ENCODE measurements around the gene PNPLA7. TPM values are rescaled to one million over a fixed set of nuclear protein-coding genes. Genes with fewer than 3 reads are reported as not detected.
A peak's percentile ranks its signal among the peaks of the same experiment; 100 is the strongest.

The PNPLA7 gene
- total and polyA plus RNA-seq, 4 donors = 0.75 to 6.5 (median 2.1) TPM

- no peak for TF ChIP-seq CTCF (IDR thresholded peaks at IDR 0.05; ENCODE audit: low read depth, low read length, missing input control)
- no peak for TF ChIP-seq FOXA1 (IDR thresholded peaks at IDR 0.05)
- TF ChIP-seq RAD21 (IDR thresholded peaks at IDR 0.05) = no peak
- no peak for TF ChIP-seq FOXA2 (IDR thresholded peaks at IDR 0.05)
- no peak for TF ChIP-seq GABPA (IDR thresholded peaks at IDR 0.05 in 1 of 2, conservative IDR thresholded peaks at IDR 0.05 in 1 of 2)
- no peak for TF ChIP-seq RXRA (IDR thresholded peaks at IDR 0.05)
- no peak for TF ChIP-seq JUND (IDR thresholded peaks at IDR 0.05)
- TF ChIP-seq HNF4A (conservative IDR thresholded peaks at IDR 0.05) = no peak
- no peak for TF ChIP-seq EGR1 (IDR thresholded peaks at IDR 0.05; ENCODE audit: low read depth in 2 of 2)
- TF ChIP-seq TAF1 (conservative IDR thresholded peaks at IDR 0.05) = no peak
- no peak for TF ChIP-seq YY1 (IDR thresholded peaks at IDR 0.05)
- no peak for TF ChIP-seq SP1 (IDR thresholded peaks at IDR 0.05)
- TF ChIP-seq HNF4G (IDR thresholded peaks at IDR 0.05) = no peak
- TF ChIP-seq ZBTB33 (IDR thresholded peaks at IDR 0.05) = no peak
- no peak for TF ChIP-seq ATF3 (IDR thresholded peaks at IDR 0.05)
- no peak for TF ChIP-seq NR2F2 (IDR thresholded peaks at IDR 0.05)
- no peak for TF ChIP-seq MAX (IDR thresholded peaks at IDR 0.05)
- Histone ChIP-seq H3K4me1 (ENCODE audit: control insufficient read depth in 4 of 4, insufficient read depth in 4 of 4, low read length in 3 of 4) (peaks cover 6 to 35% (median 17%) of the 10 kb centered on the region in 4 donors), H3K27ac (ENCODE audit: low read depth in 1 of 2, low read length in 2 of 2) (no peak overlapping the region), H3K9ac (ENCODE audit: low read depth in 1 of 2, low read length in 2 of 2) (no peak overlapping the region), H3K4me3 (ENCODE audit: low read depth in 1 of 3, low read length in 3 of 3) (no peak overlapping the region), H3K9me3 (ENCODE audit: control insufficient read depth in 4 of 4, low read length in 3 of 4) (no peaks in the 10 kb centered on the region), H3K36me3 (ENCODE audit: control insufficient read depth in 4 of 4, insufficient read depth in 3 of 4, low read depth in 1 of 4, low read length in 3 of 4) (peaks cover 4 to 18% (median 6%) of the 10 kb centered on the region in 4 donors), H3K27me3 (ENCODE audit: control insufficient read depth in 4 of 4, insufficient read depth in 4 of 4, low read length in 3 of 4) (no peaks in the 10 kb centered on the region)
- DNase-seq (ENCODE audit: low spot score) = no peak
- 93% methylated on average over 23 of the region's 23 CpGs for WGBS
These were observed 30.2 kb upstream of the PNPLA7 start for GRCh38 chr9:137580209-137580953.

GRCh38 chr9:137579259-137579604 is 29.0 kb upstream of the PNPLA7 start:
- H3K4me3 ChIP-seq (ENCODE audit: low read depth in 1 of 3, low read length in 3 of 3) = peak overlapping the region; percentile 6 to 97 (median 91)
- H3K4me1 ChIP-seq (ENCODE audit: control insufficient read depth in 4 of 4, insufficient read depth in 4 of 4, low read length in 3 of 4) = peaks cover 6 to 35% (median 18%) of the 10 kb centered on the region in 4 donors
- no peaks in the 10 kb centered on the region for H3K9me3 ChIP-seq (ENCODE audit: control insufficient read depth in 4 of 4, low read length in 3 of 4)
- WGBS = 44% methylated on average over 19 of the region's 19 CpGs
- peaks cover 4 to 29% (median 7%) of the 10 kb centered on the region in 4 donors for H3K36me3 ChIP-seq (ENCODE audit: control insufficient read depth in 4 of 4, insufficient read depth in 3 of 4, low read depth in 1 of 4, low read length in 3 of 4)
- DNase-seq (ENCODE audit: low spot score) = no peak
- H3K27ac ChIP-seq (ENCODE audit: low read depth in 1 of 2, low read length in 2 of 2) = peak overlapping the region; percentile 73 to 80
- no peaks in the 10 kb centered on the region for H3K27me3 ChIP-seq (ENCODE audit: control insufficient read depth in 4 of 4, insufficient read depth in 4 of 4, low read length in 3 of 4)
- H3K9ac ChIP-seq (ENCODE audit: low read depth in 1 of 2, low read length in 2 of 2) = peak overlapping the region in 1 of 2 donors; percentile 64
- TF ChIP-seq ZBTB33 (IDR thresholded peaks at IDR 0.05) (no peak), CTCF (IDR thresholded peaks at IDR 0.05; ENCODE audit: low read depth, low read length, missing input control) (no peak), YY1 (IDR thresholded peaks at IDR 0.05) (no peak), GABPA (IDR thresholded peaks at IDR 0.05 in 1 of 2, conservative IDR thresholded peaks at IDR 0.05 in 1 of 2) (no peak), MAX (IDR thresholded peaks at IDR 0.05) (no peak), JUND (IDR thresholded peaks at IDR 0.05) (no peak), RAD21 (IDR thresholded peaks at IDR 0.05) (no peak), HNF4G (IDR thresholded peaks at IDR 0.05) (no peak), FOXA1 (IDR thresholded peaks at IDR 0.05) (no peak), TAF1 (conservative IDR thresholded peaks at IDR 0.05) (no peak), EGR1 (IDR thresholded peaks at IDR 0.05; ENCODE audit: low read depth in 2 of 2) (no peak), REST (IDR thresholded peaks at IDR 0.05) (no peak)
